ENCODE measurements around the gene DIP2B.
A peak's percentile ranks its signal among the peaks of the same experiment; 100 is the strongest.

Gene DIP2B

GRCh38 chr12:50637870-50638481, 133.2 kb downstream of the DIP2B start:
- DNase-seq (ENCODE audit: low read depth): peak; percentile 76

- DNase-seq (ENCODE audit: low read depth): no peak
Measured at GRCh38 chr12:50638482-50638880, 133.7 kb downstream of the DIP2B start.

GRCh38 chr12:50639721-50640120, 134.9 kb downstream of the DIP2B start:
- DNase-seq (ENCODE audit: low read depth): no peak

- no peak for DNase-seq (ENCODE audit: low read depth)
Measured at GRCh38 chr12:50640321-50640939, 135.6 kb downstream of the DIP2B start.

- no peak for DNase-seq (ENCODE audit: low read depth)
Measured at GRCh38 chr12:50641566-50641965, 136.8 kb downstream of the DIP2B start.

GRCh38 chr12:50642035-50642451, 137.3 kb downstream of the DIP2B start:
- peak; percentile 39 for DNase-seq (ENCODE audit: low read depth)

- no peak for DNase-seq (ENCODE audit: low read depth)
Measured at GRCh38 chr12:50642761-50643160, 138.0 kb downstream of the DIP2B start.

GRCh38 chr12:50647031-50647430, 142.2 kb downstream of the DIP2B start:
- DNase-seq (ENCODE audit: low read depth): no peak

- DNase-seq (ENCODE audit: low read depth): peak; percentile 46
Measured at GRCh38 chr12:50647479-50647878, 142.7 kb downstream of the DIP2B start.

- DNase-seq (ENCODE audit: low read depth): no peak
Measured at GRCh38 chr12:50650285-50650684, 145.5 kb downstream of the DIP2B start.

- DNase-seq (ENCODE audit: low read depth): no peak
Measured at GRCh38 chr12:50655374-50655921, 150.7 kb downstream of the DIP2B start.

- DNase-seq (ENCODE audit: low read depth): no peak
Measured at GRCh38 chr12:50659260-50659659, 154.5 kb downstream of the DIP2B start.

GRCh38 chr12:50659690-50660424, 155.1 kb downstream of the DIP2B start:
- no peak for DNase-seq (ENCODE audit: low read depth)

GRCh38 chr12:50660425-50660822, 155.6 kb downstream of the DIP2B start:
- DNase-seq (ENCODE audit: low read depth): no peak

- no peak for DNase-seq (ENCODE audit: low read depth)
Measured at GRCh38 chr12:50661300-50662115, 156.7 kb downstream of the DIP2B start.

GRCh38 chr12:50662116-50662510, 157.3 kb downstream of the DIP2B start:
- no peak for DNase-seq (ENCODE audit: low read depth)

- DNase-seq (ENCODE audit: low read depth): no peak
Measured at GRCh38 chr12:50665170-50665569, 160.4 kb downstream of the DIP2B start.

- DNase-seq (ENCODE audit: low read depth): no peak
Measured at GRCh38 chr12:50665609-50666008, 160.8 kb downstream of the DIP2B start.

GRCh38 chr12:50666023-50666422, 161.2 kb downstream of the DIP2B start:
- no peak for DNase-seq (ENCODE audit: low read depth)

- no peak for DNase-seq (ENCODE audit: low read depth)
Measured at GRCh38 chr12:50672158-50672557, 167.4 kb downstream of the DIP2B start.

- peak; percentile 8 for DNase-seq (ENCODE audit: low read depth)
Measured at GRCh38 chr12:50676756-50677155, 172.0 kb downstream of the DIP2B start.

- DNase-seq (ENCODE audit: low read depth): no peak
Measured at GRCh38 chr12:50677858-50678257, 173.1 kb downstream of the DIP2B start.

Measured in ELR (cell line).